HS-27A (cell line): Measurements from ENCODE around the gene ZNF594.
"Not testable (repeated sequence)": the region's sequence is repeated elsewhere in the genome, so short reads cannot be mapped to it uniquely, and the experiment has no call there.

Experiments
- DNase-seq: peaks from one replicate; pipeline ENCODE4 v3.0.0-alpha.2; 2012; ENCODE audit warnings: low read depth, missing footprints

Gene ZNF594

GRCh38 chr17:5136580-5137412 is 54.9 kb downstream of the ZNF594 start:
- not testable (repeated sequence) for DNase-seq

GRCh38 chr17:5135726-5136579 is 55.7 kb downstream of the ZNF594 start:
- no peak for DNase-seq

- DNase-seq: not testable (repeated sequence)
These were observed 56.4 kb downstream of the ZNF594 start for GRCh38 chr17:5135131-5135712.

- not testable (repeated sequence) for DNase-seq
These were observed 57.1 kb downstream of the ZNF594 start for GRCh38 chr17:5134571-5134970.

GRCh38 chr17:5133961-5134360 is 57.7 kb downstream of the ZNF594 start:
- not testable (repeated sequence) for DNase-seq

GRCh38 chr17:5133311-5133710 is 58.4 kb downstream of the ZNF594 start:
- no peak for DNase-seq

- not testable (repeated sequence) for DNase-seq
These were observed 59.0 kb downstream of the ZNF594 start for GRCh38 chr17:5132503-5133225.

- not testable (repeated sequence) for DNase-seq
These were observed 59.7 kb downstream of the ZNF594 start for GRCh38 chr17:5131799-5132502.

- no peak for DNase-seq
These were observed 60.4 kb downstream of the ZNF594 start for GRCh38 chr17:5131146-5131715.

GRCh38 chr17:5130687-5131086 is 61.0 kb downstream of the ZNF594 start:
- not testable (repeated sequence) for DNase-seq

- DNase-seq: not testable (repeated sequence)
These were observed 61.4 kb downstream of the ZNF594 start for GRCh38 chr17:5130261-5130660.

- DNase-seq: not testable (repeated sequence)
These were observed 61.9 kb downstream of the ZNF594 start for GRCh38 chr17:5129770-5130169.
